ENCODE data around the gene CPT1B.

- TF ChIP-seq POLR2A (IDR thresholded peaks at IDR 0.05), result no peak
- TF ChIP-seq, protein P1, sequence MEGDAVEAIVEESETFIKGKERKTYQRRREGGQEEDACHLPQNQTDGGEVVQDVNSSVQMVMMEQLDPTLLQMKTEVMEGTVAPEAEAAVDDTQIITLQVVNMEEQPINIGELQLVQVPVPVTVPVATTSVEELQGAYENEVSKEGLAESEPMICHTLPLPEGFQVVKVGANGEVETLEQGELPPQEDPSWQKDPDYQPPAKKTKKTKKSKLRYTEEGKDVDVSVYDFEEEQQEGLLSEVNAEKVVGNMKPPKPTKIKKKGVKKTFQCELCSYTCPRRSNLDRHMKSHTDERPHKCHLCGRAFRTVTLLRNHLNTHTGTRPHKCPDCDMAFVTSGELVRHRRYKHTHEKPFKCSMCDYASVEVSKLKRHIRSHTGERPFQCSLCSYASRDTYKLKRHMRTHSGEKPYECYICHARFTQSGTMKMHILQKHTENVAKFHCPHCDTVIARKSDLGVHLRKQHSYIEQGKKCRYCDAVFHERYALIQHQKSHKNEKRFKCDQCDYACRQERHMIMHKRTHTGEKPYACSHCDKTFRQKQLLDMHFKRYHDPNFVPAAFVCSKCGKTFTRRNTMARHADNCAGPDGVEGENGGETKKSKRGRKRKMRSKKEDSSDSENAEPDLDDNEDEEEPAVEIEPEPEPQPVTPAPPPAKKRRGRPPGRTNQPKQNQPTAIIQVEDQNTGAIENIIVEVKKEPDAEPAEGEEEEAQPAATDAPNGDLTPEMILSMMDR (IDR thresholded peaks at IDR 0.05), result no peak
Observed at GRCh38 chr22:50577697-50577986, 585 bp downstream of the CPT1B start.

All from uterus (tissue), 2 donors.